ENCODE results near the gene ATP8B1. TPM values are rescaled to one million over a fixed set of nuclear protein-coding genes. Genes with fewer than 3 reads are reported as not detected.

Gene ATP8B1
- total and polyA plus RNA-seq, 2 of the 8 experiments (the other 6 are each of a cell fraction or from before 2014, with no cell fraction given), result 1.1 to 4.6 TPM

GRCh38 chr18:57715073-57715472, 88.0 kb downstream of the ATP8B1 start:
- H4K20me1 ChIP-seq (replicated peaks in 1 of 2; ENCODE audit: control insufficient read depth in 1 of 2, insufficient read depth in 2 of 2, low read length in 2 of 2), result no peaks in the 10 kb centered on the region
- WGBS, 2 experiments (ENCODE audit: extremely low coverage in 1 of 2, insufficient coverage in 1 of 2, insufficient read length in 1 of 2, insufficient replicate concordance in 2 of 2, low coverage in 1 of 2, low lambda C conversion rate in 2 of 2, missing lambda C conversion rate in 1 of 2), result 93% methylated on average over 2 of the region's 2 CpGs; no CpG with 5 or more reads in 1 of the 2 experiments
- CTCF ChIA-PET (ENCODE audit: partially characterized antibody), result no interaction called here

More at GRCh38 chr18:57715073-57715472, 88.0 kb downstream of the ATP8B1 start:
- Histone ChIP-seq H3K18ac (ENCODE audit: extremely low read depth, low read length) (no peak overlapping the region), H3K4me2 (ENCODE audit: insufficient read depth in 1 of 2, low read depth in 2 of 2, low read length in 2 of 2) (no peak overlapping the region), H3K23ac (ENCODE audit: insufficient read length) (no peak overlapping the region), H2BK20ac (ENCODE audit: low read length) (no peak overlapping the region), H3K4me1 (replicated peaks in 1 of 4; ENCODE audit: control insufficient read depth in 3 of 4, insufficient read depth in 4 of 4, low read length in 3 of 4) (no peaks in the 10 kb centered on the region), H3K36me3 (ENCODE audit: control insufficient read depth in 2 of 4, insufficient read depth in 4 of 4, low read length in 3 of 4) (no peaks in the 10 kb centered on the region), H3K23me2 (ENCODE audit: low read depth, low read length) (no peaks in the 10 kb centered on the region; the same call in 1 of the 2 replicates), H2BK120ac (replicated peaks; ENCODE audit: low read depth, low read length) (no peak overlapping the region), H3K4me3 (ENCODE audit: extremely low read depth in 1 of 4, insufficient read depth in 2 of 4, low read depth in 3 of 4, low read length in 4 of 4) (no peak overlapping the region), H4K5ac (ENCODE audit: insufficient read length, low read depth, low read length) (no peak overlapping the region), H3K4ac (replicated peaks; ENCODE audit: insufficient read length, low read depth, low read length) (no peak overlapping the region), H2AFZ (ENCODE audit: low read length) (no peak overlapping the region), H3K79me2 (ENCODE audit: control insufficient read depth in 1 of 2, insufficient read depth in 2 of 2, low read length in 2 of 2) (no peaks in the 10 kb centered on the region), H2BK12ac (ENCODE audit: low read depth, low read length) (no peak overlapping the region), H2AK5ac (ENCODE audit: low read depth, low read length) (no peak overlapping the region), H3K9me3 (ENCODE audit: insufficient read depth in 2 of 2, low read depth in 1 of 2, low read length in 1 of 2) (peaks cover 0 to 6% of the 10 kb centered on the region in 2 experiments; a peak in 1 of 4 replicates), H3K27me3 (replicated peaks in 1 of 4; ENCODE audit: control insufficient read depth in 3 of 4, extremely low read depth in 1 of 4, insufficient read depth in 3 of 4, low read length in 3 of 4) (no peaks in the 10 kb centered on the region), H2BK5ac (ENCODE audit: low read depth, low read length) (no peak overlapping the region), H3K27ac (ENCODE audit: low read depth, low read length) (no peak overlapping the region), H2BK15ac (ENCODE audit: low read length) (no peak overlapping the region), H3K14ac (ENCODE audit: insufficient read length) (no peak overlapping the region), H4K91ac (replicated peaks; ENCODE audit: insufficient read length, low read length) (no peak overlapping the region), H3K79me1 (ENCODE audit: low read depth, low read length) (no peaks in the 10 kb centered on the region), H3K56ac (replicated peaks; ENCODE audit: insufficient read length, low read depth, low read length) (no peak overlapping the region), H3K9ac (replicated peaks in 1 of 4; ENCODE audit: extremely low read depth in 1 of 4, low read depth in 3 of 4, low read length in 3 of 4) (no peak overlapping the region), H4K8ac (ENCODE audit: extremely low read depth, insufficient read depth, low read length) (no peak overlapping the region)
- FAIRE-seq, result no peak
- TF ChIP-seq NRF1 (IDR thresholded peaks at IDR 0.05; ENCODE audit: low read depth, low read length) (no peak), ZNF274 (IDR thresholded peaks at IDR 0.05; ENCODE audit: borderline replicate concordance, extremely low read depth, low read length) (no peak), ATF3 (IDR thresholded peaks at IDR 0.05; ENCODE audit: insufficient read depth, low read depth, low read length) (no peak), RBBP5 (IDR thresholded peaks at IDR 0.05; ENCODE audit: borderline replicate concordance, low read depth, low read length) (no peak), YY1 (IDR thresholded peaks at IDR 0.05; ENCODE audit: low read depth, low read length) (no peak), CREB1 (IDR thresholded peaks at IDR 0.05) (no peak), JUN (IDR thresholded peaks at IDR 0.05; ENCODE audit: low read depth, low read length) (no peak), HDAC6 (IDR thresholded peaks at IDR 0.05; ENCODE audit: low read depth, low read length) (no peak), RFX5 (IDR thresholded peaks at IDR 0.05; ENCODE audit: borderline replicate concordance, low read depth, low read length) (no peak), BACH1 (IDR thresholded peaks at IDR 0.05; ENCODE audit: low read length) (no peak), HDAC2 (IDR thresholded peaks at IDR 0.05; ENCODE audit: borderline replicate concordance in 1 of 2, low read depth in 2 of 2, low read length in 2 of 2) (no peak), KDM4A (IDR thresholded peaks at IDR 0.05; ENCODE audit: low read depth, low read length, severe bottlenecking) (no peak), MAX (IDR thresholded peaks at IDR 0.05) (no peak), SIX5 (IDR thresholded peaks at IDR 0.05; ENCODE audit: low read depth, low read length) (no peak), PHF8 (conservative IDR thresholded peaks at IDR 0.05; ENCODE audit: low read depth, low read length) (no peak)
- POLR2A ChIA-PET (ENCODE audit: partially characterized antibody), result no interaction called here
- no peak for DNase-seq (ENCODE audit: low read depth in 1 of 2, low spot score in 2 of 2)

Data from H1 (cell line).